Adrenal gland (tissue), 12 donors: Measurements from ENCODE around the gene DOCK8. TPM values are rescaled to one million over a fixed set of nuclear protein-coding genes. Genes with fewer than 3 reads are reported as not detected.
"Not testable (repeated sequence)": the region's sequence is repeated elsewhere in the genome, so short reads cannot be mapped to it uniquely, and the experiment has no call there.

ENCODE experiments used
- DNase-seq, 7 donors: peaks; one replicate each; pipeline ENCODE4 v3.0.0-alpha.2; 2019 to 2020
- H3K27ac ChIP-seq, 5 donors: fragments of 200-600 bp; sonication (generic) in 4 of 5; 1 replicate in 3 of 5; 2 replicates in 2 of 5; pipeline versions ENCODE4 v1.5.1 to v1.8.0; 2016 to 2020; ENCODE audit warnings: mild to moderate bottlenecking in 1 of 5
- H3K27me3 ChIP-seq: fragments of 200-600 bp; 2 replicates; pipeline ENCODE4 v1.8.0; 2021
- H3K36me3 ChIP-seq, 2 donors: fragments of 200-600 bp; replicated peaks in 1 of 2; 1 replicate in 1 of 2; 2 replicates in 1 of 2; pipeline versions ENCODE4 v1.5.1 to v1.8.0; 2018 to 2022
- H3K4me1 ChIP-seq, 2 donors: fragments of 200-600 bp; replicated peaks in 1 of 2; 1 replicate in 1 of 2; 2 replicates in 1 of 2; pipeline versions ENCODE4 v1.5.1 to v1.8.0; 2018 to 2021
- H3K4me3 ChIP-seq, 4 donors: fragments of 200-600 bp; sonication (generic) in 3 of 4; one replicate each; pipeline ENCODE4 v1.5.1; 2016 to 2018
- H3K9me3 ChIP-seq, 3 donors: fragments of 200-600 bp; sonication (generic) in 1 of 3; replicated peaks in 1 of 3; 1 replicate in 2 of 3; 2 replicates in 1 of 3; pipeline versions ENCODE4 v1.5.1 to v1.8.0; 2016 to 2021
- POLR2A ChIP-seq, 2 donors: fragments of 450-650 bp; IDR thresholded peaks; one replicate each; pipeline ENCODE4 v1.6.1; 2017; ENCODE audit warnings: antibody characterized with exemption in 2 of 2, mild to moderate bottlenecking in 2 of 2, moderate library complexity in 1 of 2
- WGBS, 4 donors: extraction: QIAGEN DNeasy Blood & Tissue Kit in 2 of 4; methylation state at CpG; one replicate each; pipeline versions ENCODE4 v1.1.5 to v1.1.7; 2013 to 2017; 5-methylcytosine and 5-hydroxymethylcytosine counted together
- intact Hi-C, 2 donors: fragments of 100-400 bp; cut with DNase I; formaldehyde crosslinking; loops; one replicate each; pipeline versions ENCODE4 v1.14.1 to v1.15.0; 2022 to 2023
- polyA plus RNA-seq, 3 donors: library from polyadenylated mRNA; stranded (reverse); fragments of 200-250 nt in 2 of 3; fragments of 350-450 nt in 1 of 3; fragmentation: Illumina TruSeq in 1 of 3; extraction: RNeasy Lipid Tissue Mini Kit (QIAGEN cat#74804) in 1 of 3; gene quantifications; one replicate each; pipeline ENCODE4 v1.2.3, GENCODE V29; 2013 to 2014
- total RNA-seq, 9 donors: library from RNA; depleted of rRNA in 4 of 9; stranded (reverse); fragments of >200 nt in 4 of 9; fragments of 120-200 nt in 1 of 9; fragmentation: NEBNext Ultra II Directional in 1 of 9; extraction: Animal tissue kit (Norgen Biotek cat#: 25700) in 1 of 9; gene quantifications; one replicate each; pipeline versions ENCODE4 v1.1.0 to v1.2.4, GENCODE V29; 2013 to 2023
- TF ChIP-seq, protein P1 (sequence below), 6 experiments: fragments of 450-650 bp in 4 of 6; fragments of 200-600 bp in 2 of 6; sonication (generic) in 1 of 6; IDR thresholded peaks; 1 replicate in 5 of 6; 2 replicates in 1 of 6; pipeline versions ENCODE4 v1.5.1 to v1.8.0; 2016 to 2021; ENCODE audit warnings: antibody characterized with exemption in 6 of 6, mild to moderate bottlenecking in 2 of 6, moderate library complexity in 1 of 6
- donor health status: healthy with polysubstance abuse.
- donor health status: Bipolar disorder and iron deficiency.
- donor health status: DM: yes; HTN: yes; CAD: no.
- donor health status: DM: no; HTN: no; CAD: no.
- donor health status: DM: no; HTN: no; CAD: no.
- donor health status: DM: yes; HTN: yes; CAD: no.

The DOCK8 gene
- total and polyA plus RNA-seq, 12 donors, result 8.3 to 134 (median 40.5) TPM

GRCh38 chr9:228929-229695, 14.4 kb downstream of the DOCK8 start:
- intact Hi-C loops, result no loop called here
- 88 to 92% (median 89%) methylated on average over 5 of the region's 5 CpGs for WGBS, 4 donors
- no peak overlapping the region for H3K4me3 ChIP-seq
- TF ChIP-seq, protein P1, sequence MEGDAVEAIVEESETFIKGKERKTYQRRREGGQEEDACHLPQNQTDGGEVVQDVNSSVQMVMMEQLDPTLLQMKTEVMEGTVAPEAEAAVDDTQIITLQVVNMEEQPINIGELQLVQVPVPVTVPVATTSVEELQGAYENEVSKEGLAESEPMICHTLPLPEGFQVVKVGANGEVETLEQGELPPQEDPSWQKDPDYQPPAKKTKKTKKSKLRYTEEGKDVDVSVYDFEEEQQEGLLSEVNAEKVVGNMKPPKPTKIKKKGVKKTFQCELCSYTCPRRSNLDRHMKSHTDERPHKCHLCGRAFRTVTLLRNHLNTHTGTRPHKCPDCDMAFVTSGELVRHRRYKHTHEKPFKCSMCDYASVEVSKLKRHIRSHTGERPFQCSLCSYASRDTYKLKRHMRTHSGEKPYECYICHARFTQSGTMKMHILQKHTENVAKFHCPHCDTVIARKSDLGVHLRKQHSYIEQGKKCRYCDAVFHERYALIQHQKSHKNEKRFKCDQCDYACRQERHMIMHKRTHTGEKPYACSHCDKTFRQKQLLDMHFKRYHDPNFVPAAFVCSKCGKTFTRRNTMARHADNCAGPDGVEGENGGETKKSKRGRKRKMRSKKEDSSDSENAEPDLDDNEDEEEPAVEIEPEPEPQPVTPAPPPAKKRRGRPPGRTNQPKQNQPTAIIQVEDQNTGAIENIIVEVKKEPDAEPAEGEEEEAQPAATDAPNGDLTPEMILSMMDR (IDR thresholded peaks at IDR 0.05), result no peak
- no peak for TF ChIP-seq POLR2A (IDR thresholded peaks at IDR 0.05)
- H3K4me1 ChIP-seq, result peaks cover 0 to 6% of the 10 kb centered on the region in 2 donors
- H3K36me3 ChIP-seq, result no peaks in the 10 kb centered on the region
- no peaks in the 10 kb centered on the region for H3K9me3 ChIP-seq
- no peaks in the 10 kb centered on the region for H3K27me3 ChIP-seq
- DNase-seq, result no peak
- H3K27ac ChIP-seq, result no peak overlapping the region

- intact Hi-C loops, DNase-seq, H3K27ac ChIP-seq, H3K9me3 ChIP-seq, H3K4me3 ChIP-seq, H3K36me3 ChIP-seq, H3K27me3 ChIP-seq, H3K4me1 ChIP-seq: not testable (repeated sequence)
- WGBS, 4 donors, result 52 to 88% (median 60%) methylated on average over 1 of the region's 1 CpG
These were observed 17.0 kb downstream of the DOCK8 start for GRCh38 chr9:231625-232024.

GRCh38 chr9:233708-234107, 19.0 kb downstream of the DOCK8 start:
- H3K4me3 ChIP-seq, H3K27ac ChIP-seq, H3K9me3 ChIP-seq, intact Hi-C loops, H3K27me3 ChIP-seq, H3K36me3 ChIP-seq, DNase-seq: not testable (repeated sequence)
- H3K4me1 ChIP-seq, result peaks cover 0 to 11% of the 10 kb centered on the region in 2 donors
- WGBS, 4 donors, result 88 to 93% methylated on average over 1 of the region's 1 CpG; no CpG with 5 or more reads in 2 of the 4 donors

GRCh38 chr9:237141-237857, 22.6 kb downstream of the DOCK8 start:
- H3K4me3 ChIP-seq, result no peak overlapping the region
- H3K27me3 ChIP-seq, result no peaks in the 10 kb centered on the region
- no peaks in the 10 kb centered on the region for H3K9me3 ChIP-seq
- DNase-seq, result no peak
- intact Hi-C loops, result no loop called here
- H3K27ac ChIP-seq, result peak overlapping the region in 1 of 5 donors; percentile 50
- H3K4me1 ChIP-seq, result peaks cover 0 to 11% of the 10 kb centered on the region in 2 donors
- TF ChIP-seq, protein P1 (IDR thresholded peaks at IDR 0.05), result no peak
- TF ChIP-seq POLR2A (IDR thresholded peaks at IDR 0.05), result no peak
- WGBS, 4 donors, result 65 to 70% (median 68%) methylated on average over 3 of the region's 3 CpGs
- H3K36me3 ChIP-seq, result no peaks in the 10 kb centered on the region

DNA sequence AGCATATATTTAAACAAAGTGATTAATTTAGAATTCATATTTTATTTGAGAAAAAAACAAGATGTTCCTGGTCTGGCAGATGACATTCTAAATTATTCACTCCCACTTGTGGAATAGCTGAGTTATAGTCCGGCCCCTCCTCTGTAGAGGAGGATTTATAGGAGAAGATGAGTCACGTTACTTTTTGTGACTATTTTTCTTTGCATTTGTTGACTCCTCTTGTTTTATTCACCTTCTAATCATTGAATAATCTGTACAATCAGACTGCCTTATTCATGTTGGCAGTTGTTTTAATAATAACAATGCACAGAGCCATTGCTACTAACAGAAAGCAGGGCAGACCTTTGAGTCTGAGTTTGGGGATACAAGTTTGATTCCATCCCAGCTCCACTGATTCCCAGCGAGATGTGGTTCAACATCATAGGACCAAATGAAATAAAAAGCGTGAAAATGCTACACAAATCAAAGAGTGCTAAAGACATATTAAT, 23.2 kb downstream of the DOCK8 start:
- Histone ChIP-seq H3K36me3 (no peaks in the 10 kb centered on the region), H3K9me3 (no peaks in the 10 kb centered on the region), H3K27me3 (no peaks in the 10 kb centered on the region), H3K4me3 (no peak overlapping the region), H3K27ac (peak overlapping the region in 1 of 5 donors; percentile 50), H3K4me1 (peaks cover 0 to 11% of the 10 kb centered on the region in 2 donors)
- no peak for DNase-seq
- 55 to 66% (median 63%) methylated on average over 4 of the region's 4 CpGs for WGBS, 4 donors
- intact Hi-C loops, result no loop called here
- TF ChIP-seq, protein P1 (IDR thresholded peaks at IDR 0.05), result no peak
- no peak for TF ChIP-seq POLR2A (IDR thresholded peaks at IDR 0.05)
